Suppressor macrophage treated with lipopolysaccharide for 4 hours (primary cell): ENCODE results near the gene NIPBL.
A peak's percentile ranks its signal among the peaks of the same experiment; 100 is the strongest.
"Not testable (repeated sequence)": the region's sequence is repeated elsewhere in the genome, so short reads cannot be mapped to it uniquely, and the experiment has no call there.

Experiments
- DNase-seq: peaks from one replicate; pipeline ENCODE4 v3.0.0-alpha.2; 2020

Gene NIPBL

DNA sequence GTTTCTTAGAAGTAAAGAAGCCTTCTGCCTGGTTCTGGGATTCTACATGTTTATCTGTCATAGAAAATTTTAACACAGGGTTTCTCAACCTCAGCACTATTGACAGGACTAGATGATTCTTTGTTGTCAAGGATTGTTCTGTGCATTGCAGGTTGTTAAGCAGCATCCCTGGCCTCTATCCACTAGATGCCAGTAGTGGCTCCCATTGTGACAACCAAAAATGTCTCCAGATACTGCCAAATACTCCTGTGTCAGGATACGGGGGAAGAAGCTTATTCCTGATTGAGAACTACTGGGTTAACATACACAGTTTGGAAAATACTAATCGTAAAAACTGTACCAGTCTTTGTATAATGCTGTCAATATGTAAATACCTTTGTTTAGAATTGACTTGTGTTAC lies 167.1 kb downstream of the NIPBL start:
- no peak for DNase-seq

DNA sequence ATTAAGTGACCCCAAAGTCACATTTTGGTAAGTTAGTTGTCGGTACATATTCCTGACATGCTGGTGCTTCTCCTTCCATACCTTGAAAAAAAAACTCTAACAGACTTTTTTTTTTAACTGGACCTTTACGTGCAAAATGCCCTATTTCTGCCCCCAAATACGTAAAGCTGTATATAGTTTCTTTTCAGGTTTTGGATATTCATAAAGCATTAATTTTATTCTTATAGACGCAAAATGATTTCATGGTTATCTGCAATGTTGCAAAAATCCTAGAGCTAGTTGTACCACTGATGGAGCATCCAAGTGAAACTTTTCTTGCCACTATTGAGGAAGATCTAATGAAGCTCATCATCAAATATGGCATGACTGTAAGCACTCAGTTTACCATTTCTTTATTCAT lies 167.6 kb downstream of the NIPBL start:
- DNase-seq = no peak

DNA sequence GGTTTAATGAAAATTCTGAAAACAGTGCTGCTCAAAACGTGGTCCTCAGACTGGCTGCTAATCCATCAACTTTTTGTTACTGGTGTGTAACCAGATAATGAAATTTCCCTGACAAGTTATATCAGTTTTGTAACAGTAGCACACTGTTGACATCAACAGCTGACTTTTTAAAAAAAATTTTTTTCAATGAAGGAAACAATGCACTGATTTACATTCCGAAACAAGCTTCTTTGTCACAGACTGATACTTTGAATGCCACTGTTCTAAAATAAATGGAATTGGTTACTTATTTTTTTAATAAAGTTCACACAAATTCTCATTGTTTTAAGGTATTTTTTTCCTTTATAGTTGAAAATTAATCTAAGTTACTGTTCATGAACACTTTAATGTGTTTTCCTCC lies 169.1 kb downstream of the NIPBL start:
- no peak for DNase-seq

DNA sequence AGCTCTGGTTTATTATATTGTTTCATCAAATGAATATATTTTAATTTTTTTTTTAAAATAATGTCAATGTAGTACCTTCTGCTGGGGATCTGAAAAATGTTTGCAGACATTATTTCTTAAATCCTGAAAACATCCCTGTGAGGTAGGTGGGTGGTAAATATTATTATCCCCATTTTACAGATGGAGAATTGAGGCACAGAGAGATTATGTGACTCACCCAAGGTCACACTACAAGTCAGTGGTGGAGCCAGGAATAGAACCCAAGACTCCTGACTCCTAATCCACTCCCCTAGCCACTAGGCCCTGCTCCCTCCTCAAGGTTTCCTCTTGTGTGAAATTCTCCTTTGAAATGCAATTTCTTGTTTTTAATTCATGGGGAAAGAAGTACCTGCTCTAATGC lies 171.4 kb downstream of the NIPBL start:
- DNase-seq = no peak

DNA sequence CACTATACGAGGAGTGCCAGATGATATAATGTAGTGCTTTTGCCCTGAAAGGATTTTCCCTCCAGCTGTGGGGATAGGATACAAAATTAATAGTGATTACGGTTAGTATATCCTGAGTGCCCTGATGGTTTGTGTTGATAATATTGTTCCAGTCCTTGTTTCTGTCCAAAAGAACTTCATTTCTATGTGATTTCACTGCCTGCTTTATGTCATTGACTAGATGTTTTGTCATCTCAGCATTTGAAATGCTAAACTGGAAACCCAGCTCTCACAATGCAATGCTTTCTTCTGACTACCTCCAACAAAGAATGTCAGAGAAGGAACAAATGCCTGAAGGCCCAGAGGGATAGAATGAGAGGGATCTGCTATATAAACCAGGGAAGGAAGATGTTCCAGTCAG lies 177.8 kb downstream of the NIPBL start:
- DNase-seq = no peak

DNA sequence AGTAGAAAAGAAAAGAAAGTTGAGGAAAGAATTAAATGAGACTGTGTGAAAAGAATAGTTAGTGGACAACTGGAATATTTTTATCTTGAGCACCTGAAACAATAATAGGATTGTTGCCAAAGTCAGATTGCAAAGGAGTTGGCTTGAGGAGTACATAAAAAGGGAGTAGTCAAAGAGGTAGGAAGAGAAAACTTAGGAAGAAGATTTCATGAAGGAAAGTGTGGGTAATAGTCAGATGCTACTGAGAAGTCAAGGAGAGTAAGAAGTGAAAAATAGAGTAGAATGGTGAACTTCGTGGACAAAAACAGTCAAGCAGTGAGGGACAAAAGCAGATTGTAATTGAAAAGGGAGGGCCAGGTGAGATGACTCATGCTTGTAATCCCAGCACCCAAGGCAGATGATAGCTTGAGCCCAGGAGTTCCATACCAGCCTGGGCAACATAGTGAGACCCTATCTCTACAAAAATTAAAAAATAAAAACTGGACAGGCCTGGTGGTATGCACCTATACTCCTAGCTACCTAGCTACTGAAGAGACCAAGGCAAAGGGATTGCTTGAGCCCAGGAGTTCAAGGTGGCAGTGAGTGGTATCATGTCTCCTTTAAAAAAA lies 178.9 kb downstream of the NIPBL start:
- no peak for DNase-seq

DNA sequence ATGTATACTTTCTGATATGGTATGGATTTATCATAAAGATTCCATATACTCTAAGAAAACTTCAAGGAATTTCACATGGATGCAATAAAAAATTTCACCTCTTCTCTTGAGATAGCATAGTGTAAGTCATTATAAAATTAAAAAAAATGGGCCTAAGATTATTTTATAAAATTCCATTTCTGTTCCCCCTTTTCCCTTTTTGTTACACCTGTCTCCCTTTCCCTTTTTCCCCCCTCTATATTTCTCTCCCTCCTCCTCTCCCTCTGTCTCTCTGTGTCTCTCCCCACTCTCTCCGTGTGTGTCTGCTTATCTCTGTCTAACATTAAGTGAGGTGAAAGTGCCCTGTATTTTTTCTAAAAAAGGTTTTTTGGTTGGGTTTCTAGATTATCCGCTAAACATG lies 180.2 kb downstream of the NIPBL start:
- DNase-seq = no peak

DNA sequence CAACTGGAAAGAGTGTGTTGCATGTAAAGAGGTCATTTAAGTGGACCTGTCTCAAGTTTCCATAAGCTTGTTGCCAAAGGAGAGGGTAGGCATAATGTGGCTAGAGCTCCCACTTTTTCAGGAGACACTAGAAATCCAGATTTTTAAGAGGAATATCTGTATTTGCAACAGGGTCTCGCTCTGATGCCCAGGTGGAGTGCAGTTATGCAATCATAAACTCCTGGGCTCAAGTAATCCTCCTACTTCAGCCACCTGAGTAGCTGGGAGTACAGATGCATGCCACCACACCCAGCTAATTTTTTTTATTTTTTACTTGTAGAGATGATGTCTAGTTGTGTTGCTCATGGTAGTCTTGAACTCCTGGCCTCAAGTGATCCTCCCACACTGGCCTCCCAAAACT lies 183.5 kb downstream of the NIPBL start:
- no peak for DNase-seq

DNA sequence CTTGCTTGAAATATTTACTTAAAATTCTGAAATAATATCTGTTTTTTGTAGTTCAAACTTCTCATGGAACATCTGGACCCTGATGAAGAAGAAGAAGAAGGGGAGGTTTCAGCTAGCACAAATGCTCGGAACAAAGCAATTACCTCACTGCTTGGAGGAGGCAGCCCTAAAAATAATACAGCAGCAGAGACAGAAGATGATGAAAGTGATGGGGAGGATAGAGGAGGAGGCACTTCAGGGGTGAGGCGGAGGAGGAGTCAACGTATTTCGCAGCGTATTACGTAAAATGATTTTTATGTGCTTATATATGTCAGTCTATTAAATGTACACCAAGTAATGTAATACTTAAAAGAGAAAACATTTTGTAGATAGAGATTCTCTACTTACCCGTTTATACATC lies 187.2 kb downstream of the NIPBL start:
- DNase-seq = no peak

DNA sequence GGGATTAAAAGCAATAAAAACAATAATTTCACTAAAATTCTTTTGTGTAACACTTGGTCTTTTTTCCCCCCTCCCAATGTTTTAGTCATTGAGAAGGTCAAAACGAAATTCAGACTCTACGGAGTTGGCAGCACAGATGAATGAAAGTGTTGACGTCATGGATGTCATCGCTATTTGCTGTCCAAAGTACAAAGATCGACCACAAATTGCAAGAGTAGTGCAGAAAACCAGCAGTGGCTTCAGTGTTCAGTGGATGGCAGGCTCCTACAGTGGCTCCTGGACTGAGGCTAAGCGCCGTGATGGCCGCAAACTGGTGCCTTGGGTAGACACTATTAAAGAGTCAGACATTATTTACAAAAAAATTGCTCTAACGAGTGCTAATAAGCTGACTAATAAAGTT lies 187.9 kb downstream of the NIPBL start:
- DNase-seq = no peak

DNA sequence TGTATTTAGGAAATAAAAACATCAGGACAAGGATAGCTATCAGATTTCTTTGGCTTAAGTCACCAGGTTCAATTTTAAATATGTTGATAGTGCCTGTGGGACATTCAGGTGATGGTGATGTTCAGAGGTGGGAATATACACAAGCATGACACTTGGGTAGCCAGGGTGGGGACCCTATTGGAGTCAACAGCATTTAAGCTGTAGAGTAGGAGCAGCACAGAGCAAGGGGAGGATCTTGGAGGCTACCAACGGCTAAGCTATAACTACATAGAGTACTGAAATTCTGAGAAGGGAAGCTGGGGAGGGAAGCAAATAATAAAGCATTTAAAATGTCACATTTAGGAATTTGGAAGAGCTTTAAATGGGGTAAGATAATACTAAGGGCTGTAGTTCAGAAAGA lies 194.9 kb downstream of the NIPBL start:
- DNase-seq = no peak

DNA sequence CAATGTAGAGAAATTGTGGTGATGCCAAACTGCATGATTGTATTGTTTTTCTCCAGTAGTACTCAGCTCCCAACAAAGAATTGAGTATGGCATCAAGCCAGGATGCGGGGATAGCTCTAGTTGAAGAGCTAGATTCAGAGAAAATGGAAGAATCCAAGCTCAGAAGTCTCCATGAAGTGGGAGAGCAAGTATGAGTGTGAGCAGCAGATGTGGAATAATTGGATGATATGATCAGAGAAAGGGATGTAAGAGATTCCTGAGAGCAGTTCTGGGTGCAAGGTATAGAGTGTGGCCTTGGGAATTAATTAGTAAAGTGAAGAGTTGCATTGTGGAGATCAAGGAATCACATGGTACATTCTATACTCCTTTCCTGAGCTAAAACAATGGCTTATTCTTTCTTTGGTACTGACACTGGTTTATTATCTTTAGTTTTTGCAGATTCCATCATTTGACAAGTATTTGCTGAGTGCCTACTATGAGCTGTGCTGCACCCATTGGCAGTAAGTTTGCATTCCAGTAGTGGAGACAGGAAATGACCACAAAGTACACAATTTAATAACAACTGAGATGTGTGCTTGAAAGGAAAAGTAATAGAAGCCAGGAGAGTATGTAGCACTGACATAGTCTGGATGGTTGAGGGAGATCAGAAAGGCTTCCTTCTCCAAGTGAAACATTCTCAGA lies 195.5 kb downstream of the NIPBL start:
- no peak for DNase-seq

DNA sequence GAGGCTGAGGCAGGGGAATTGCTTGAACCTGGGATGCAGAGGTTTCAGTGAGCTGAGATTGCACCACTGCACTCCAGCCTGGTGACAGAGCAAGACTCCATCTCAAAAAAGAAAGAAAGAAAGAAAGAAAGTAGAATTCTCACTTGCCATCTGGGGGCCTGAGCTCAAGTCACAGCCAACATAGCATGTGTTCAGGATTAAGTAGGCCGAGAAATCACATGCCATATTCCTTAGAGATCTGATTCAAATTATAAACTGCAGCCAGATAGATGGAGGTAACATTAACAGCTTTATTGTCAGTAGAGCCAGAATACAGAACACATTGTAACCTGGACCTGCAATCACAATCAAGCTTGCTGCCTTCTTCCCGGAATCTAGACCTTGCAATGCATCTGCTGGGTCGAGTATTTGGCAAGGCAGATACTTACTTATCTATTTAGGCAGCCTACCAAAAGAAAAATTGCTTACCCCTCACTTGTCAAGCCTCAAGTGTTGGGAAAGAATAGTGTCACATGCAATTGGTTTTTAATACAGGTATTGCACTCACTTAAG lies 198.9 kb downstream of the NIPBL start:
- DNase-seq = no peak

DNA sequence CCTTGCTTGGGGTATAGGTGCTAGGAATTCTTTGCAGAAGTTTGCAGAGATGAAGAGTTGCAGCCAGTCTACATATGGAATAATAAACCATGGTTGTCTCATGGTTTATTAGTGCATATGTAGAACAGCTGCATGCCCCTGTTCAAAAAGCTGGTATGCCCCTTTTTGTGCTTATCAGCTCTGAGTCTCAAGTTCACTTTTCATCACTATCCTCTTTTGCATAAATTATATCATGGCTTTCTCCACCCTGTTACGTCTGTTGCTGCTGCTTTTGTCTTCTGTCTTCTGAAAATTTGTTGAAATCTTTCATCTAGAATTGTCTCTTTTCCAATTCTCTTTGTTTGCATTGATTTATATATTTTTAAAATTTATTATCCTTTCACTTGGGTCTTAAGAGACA lies 200.6 kb downstream of the NIPBL start:
- no peak for DNase-seq

DNA sequence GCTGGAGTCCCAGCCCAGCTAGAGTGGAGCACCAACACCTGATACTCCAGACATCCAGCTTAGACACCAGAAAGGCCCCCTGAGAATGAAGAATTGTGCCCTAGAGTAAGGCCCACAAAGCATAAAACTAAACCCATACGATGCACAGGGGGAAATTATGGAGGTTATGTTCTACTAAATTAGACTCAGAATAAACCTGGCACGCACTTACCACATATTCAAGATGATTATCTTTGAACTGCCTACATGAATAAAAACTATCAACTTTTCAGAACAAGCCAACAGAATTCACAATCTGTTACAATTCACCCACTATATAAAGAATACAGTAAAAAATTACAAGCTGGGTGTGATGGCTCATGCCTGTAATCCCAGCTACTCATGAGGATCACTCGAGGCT lies 204.1 kb downstream of the NIPBL start:
- no peak for DNase-seq

DNA sequence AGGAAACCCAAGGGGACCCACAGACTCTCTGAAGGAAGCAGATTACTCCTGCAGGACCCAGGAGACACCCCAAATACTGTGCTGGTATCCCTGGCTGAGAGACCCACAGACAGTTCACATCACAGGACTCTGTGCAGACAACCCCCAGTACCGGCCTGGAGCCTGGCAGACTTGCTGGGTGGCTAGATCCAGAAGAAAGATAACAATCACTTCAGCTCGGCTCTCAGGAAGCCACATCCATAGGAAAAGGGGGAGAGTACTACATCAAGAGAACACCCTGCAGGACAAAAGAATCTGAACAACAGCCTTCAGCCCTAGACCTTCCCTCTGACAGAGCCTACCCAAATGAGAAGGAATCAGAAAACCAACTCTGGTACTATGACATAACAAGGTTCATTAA lies 206.4 kb downstream of the NIPBL start:
- DNase-seq = not testable (repeated sequence)

DNA sequence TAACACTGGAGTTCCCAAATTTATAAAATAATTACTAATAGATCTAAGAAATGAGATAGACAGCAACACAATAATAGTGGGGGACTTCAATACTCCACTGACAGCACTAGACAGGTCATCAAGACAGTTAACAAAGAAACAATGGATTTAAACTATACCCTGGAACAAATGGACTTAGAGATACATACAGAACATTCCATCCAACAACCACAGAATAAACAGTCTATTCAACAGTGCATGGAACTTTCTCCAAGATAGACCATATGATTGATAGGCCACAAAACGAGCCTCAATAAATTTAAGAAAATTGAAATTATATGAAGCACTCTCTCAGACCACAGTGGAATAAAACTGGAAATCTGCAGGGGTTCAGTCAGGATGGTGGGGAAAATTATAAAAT lies 209.5 kb downstream of the NIPBL start:
- not testable (repeated sequence) for DNase-seq

DNA sequence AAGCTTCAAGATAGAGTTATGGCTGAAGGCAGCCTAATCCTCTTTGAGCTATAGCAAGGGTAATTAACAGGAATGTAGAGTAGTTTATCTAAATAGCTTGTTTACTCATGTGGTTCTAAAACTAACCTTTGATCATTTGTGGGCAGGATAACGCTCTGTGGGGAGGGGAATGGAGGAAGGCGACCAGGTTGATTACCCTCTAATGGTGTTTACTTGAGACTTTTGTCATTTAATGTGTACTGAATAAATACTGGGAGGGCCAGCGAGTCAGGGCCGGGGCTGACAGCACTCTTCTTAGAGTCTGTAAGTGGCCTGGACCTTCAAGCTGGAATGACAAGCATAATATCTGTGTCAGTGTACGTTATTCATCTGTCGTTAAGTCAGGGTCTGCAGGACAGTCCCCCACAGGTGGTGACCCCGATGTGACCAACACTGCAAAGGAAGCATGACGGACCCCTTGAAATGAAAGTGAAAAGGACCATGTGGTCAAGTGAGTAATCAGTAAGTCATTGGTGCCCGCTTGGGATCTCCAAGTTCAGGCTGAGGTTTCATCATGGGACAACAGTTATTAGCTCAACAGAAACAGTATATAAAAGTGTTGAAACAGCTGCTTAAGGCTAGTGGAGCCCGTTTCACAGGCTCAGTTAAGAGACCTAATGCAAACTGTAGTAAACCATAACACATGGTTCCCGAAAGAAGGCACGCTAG lies 210.1 kb downstream of the NIPBL start:
- DNase-seq = peak; percentile 9

DNA sequence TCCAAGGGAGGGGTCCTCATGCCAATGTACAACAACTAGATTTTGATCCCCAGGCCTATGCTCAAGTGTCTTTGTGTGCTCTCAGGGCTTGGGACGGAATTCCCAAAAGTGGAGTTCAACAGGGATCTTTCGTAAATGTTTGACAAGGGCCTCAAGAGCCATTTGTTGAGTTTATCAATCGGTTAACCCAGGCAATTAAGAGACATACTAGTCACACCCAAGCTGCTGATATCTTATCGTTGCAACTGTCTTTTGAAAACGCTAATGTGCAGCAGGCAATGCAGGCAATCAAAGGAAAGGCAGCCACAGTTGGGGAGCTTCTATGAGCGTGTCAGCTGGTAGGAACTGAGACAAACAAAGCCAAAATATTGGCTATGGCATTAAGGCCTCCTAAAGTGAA lies 211.4 kb downstream of the NIPBL start:
- no peak for DNase-seq

DNA sequence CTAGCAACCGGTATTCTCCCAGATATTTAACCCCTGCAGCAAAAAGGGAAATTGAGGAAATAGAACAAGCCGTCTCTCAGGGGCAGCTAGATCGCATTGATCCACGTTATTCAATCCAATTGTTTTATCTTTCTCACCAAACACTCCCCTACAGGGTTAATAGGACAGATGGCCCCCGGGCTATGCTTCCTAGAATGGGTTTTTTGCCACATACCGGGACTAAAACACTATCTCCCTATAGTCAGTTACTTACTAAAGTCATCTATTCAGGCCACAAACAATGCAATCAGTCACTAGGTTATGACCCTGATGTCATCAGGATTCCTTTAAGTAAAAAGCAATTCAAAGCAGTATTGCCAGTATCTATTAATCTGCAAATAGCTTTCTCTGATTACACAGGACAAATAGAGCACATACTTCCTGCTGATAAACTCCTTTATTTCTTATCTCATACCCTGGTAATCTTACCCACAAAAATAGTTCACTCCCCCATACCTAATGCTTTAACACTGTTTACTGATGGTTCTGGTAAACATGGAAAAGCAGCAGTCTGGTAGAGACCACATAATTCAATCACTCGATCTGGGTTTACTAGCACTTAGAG lies 213.7 kb downstream of the NIPBL start:
- DNase-seq = no peak

DNA sequence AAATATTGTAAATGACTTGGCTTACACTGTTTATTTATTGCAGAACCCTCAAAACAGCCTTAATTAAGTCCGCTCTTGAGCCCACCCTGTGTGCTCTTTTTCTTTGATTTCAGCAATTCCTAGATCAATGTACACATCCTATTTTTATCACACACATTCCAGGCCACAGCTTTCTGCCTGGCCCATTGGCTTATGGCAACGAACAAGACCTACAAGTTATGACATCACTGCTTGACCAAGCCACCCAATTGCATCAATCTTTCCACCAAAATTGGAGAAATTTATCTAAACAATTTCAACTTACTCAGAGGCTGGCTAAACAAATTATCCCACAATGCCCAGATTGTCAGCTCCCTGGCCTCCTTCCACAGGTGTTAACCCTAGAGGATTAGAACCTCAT lies 214.2 kb downstream of the NIPBL start:
- no peak for DNase-seq

DNA sequence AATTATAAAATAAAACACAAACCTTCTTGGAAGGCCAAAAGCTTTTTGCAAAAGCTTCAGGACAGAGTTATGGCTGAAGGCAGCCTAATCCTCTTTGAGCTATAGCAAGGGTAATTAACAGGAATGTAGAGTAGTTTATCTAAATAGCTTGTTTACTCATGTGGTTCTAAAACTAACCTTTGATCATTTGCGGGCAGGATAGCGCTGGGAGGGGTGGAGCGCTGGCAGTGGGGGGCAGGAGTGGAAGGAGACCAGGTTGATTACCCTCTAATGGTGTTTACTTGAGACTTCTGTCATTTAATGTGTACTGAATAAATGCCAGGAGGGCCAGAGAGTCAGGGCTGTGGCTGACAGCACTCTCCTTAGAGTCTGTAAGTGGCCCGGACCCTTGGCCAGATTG lies 217.2 kb downstream of the NIPBL start:
- not testable (repeated sequence) for DNase-seq

DNA sequence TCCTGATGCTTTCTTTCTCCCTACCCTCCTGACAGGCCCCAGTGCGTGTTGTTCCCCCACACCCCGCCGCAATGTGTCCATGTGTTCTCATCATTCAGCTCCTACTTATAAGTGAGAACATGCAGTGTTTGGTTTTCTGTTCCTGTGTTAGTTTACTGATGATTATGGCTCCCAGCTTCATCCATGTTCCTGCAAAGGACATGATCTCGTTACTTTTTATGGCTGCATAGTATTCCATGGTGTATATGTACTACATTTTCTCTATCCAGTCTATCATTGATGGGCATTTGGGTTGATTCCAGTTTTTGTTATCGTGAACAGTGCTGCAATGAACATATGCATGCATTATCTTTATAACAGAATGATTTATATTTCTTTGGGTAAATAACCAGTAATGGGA lies 222.7 kb downstream of the NIPBL start:
- DNase-seq = not testable (repeated sequence)

DNA sequence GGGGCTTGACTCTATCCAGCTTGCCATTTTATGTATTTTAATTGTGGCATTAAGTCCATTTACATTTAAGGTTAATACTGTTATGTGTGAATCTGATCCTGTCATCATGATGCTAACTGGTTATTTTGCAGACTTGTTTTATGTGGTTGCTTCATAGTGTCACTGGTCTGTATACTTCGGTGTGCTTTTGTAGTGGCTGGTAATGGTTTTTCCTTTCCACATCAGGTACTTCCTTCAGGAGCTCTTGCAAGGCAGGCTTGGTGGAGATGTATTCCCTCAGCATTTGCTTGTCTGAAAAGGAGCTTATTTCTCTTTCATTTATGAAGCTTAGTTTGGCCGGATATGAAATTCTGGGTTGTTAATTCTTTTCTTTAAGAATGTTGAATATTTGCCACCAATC lies 226.7 kb downstream of the NIPBL start:
- DNase-seq = no peak
